Fibroblast of lung (primary cell): Measurements from ENCODE around the gene MARF1. TPM values are rescaled to one million over a fixed set of nuclear protein-coding genes. Genes with fewer than 3 reads are reported as not detected.

Experiments
- DNase-seq, 2 donors: peaks; one replicate each; pipeline versions ENCODE4 v3.0.0 to v3.0.0-alpha.2; 2010; ENCODE audit warnings: low read depth in 2 of 2
- H2AFZ ChIP-seq: 2 replicates; pipeline ENCODE4 v1.5.1; 2012; ENCODE audit warnings: low read length, control low read depth, inconsistent platforms
- H3K27ac ChIP-seq: 2 replicates; pipeline ENCODE4 v1.5.1; 2011; ENCODE audit warnings: low read length, control low read depth; ENCODE audit not compliant: insufficient read depth
- H3K27me3 ChIP-seq: 2 replicates; pipeline ENCODE4 v1.5.1; 2011; ENCODE audit warnings: mild to moderate bottlenecking, low read length; ENCODE audit not compliant: control insufficient read depth, insufficient read depth
- H3K36me3 ChIP-seq: 2 replicates; pipeline ENCODE4 v1.5.1; 2011; ENCODE audit warnings: low read length; ENCODE audit not compliant: control insufficient read depth, insufficient read depth
- H3K4me1 ChIP-seq: 2 replicates; pipeline ENCODE4 v1.5.1; 2011; ENCODE audit warnings: low read length; ENCODE audit not compliant: control insufficient read depth, insufficient read depth; ENCODE audit errors: extremely low read depth
- H3K4me2 ChIP-seq: 2 replicates; pipeline ENCODE4 v1.5.1; 2011; ENCODE audit warnings: low read length, control low read depth; ENCODE audit not compliant: insufficient read depth; ENCODE audit errors: extremely low read depth
- H3K4me3 ChIP-seq, 4 experiments: fragments of 200-600 bp in 1 of 4; sonication (generic) in 1 of 4; replicated peaks in 1 of 4; 2 replicates each; pipeline ENCODE4 v1.5.1; 2011 to 2016; ENCODE audit warnings: low read length in 4 of 4, low read depth in 3 of 4, mild to moderate bottlenecking in 3 of 4, control low read depth in 2 of 4, inconsistent platforms in 1 of 4, mixed read lengths in 1 of 4; ENCODE audit not compliant: insufficient read depth in 1 of 4; ENCODE audit errors: control extremely low read depth in 1 of 4
- H3K79me2 ChIP-seq: 2 replicates; pipeline ENCODE4 v1.5.1; 2012; ENCODE audit warnings: mild to moderate bottlenecking, low read length, inconsistent platforms; ENCODE audit not compliant: control insufficient read depth, insufficient read depth
- H3K9ac ChIP-seq: 2 replicates; pipeline ENCODE4 v1.5.1; 2011; ENCODE audit warnings: mild to moderate bottlenecking, low read length, control low read depth; ENCODE audit not compliant: insufficient read depth
- H3K9me3 ChIP-seq: 2 replicates; pipeline ENCODE4 v1.5.1; 2012; ENCODE audit warnings: low read depth, low read length; ENCODE audit not compliant: control insufficient read depth, insufficient read depth
- H4K20me1 ChIP-seq: 2 replicates; pipeline ENCODE4 v1.5.1; 2011; ENCODE audit warnings: low read length; ENCODE audit not compliant: control insufficient read depth, insufficient read depth; ENCODE audit errors: extremely low read depth
- CTCF ChIP-seq, 2 donors: IDR thresholded peaks in 1 of 2; conservative IDR thresholded peaks in 1 of 2; 1 replicate in 1 of 2; 2 replicates in 1 of 2; pipeline ENCODE4 v1.5.1; 2011 to 2012; ENCODE audit warnings: low read length in 2 of 2, control low read depth in 1 of 2, inconsistent platforms in 1 of 2, low read depth in 1 of 2, mild to moderate bottlenecking in 1 of 2
- EZH2 ChIP-seq: IDR thresholded peaks from 2 replicates; pipeline ENCODE4 v1.5.1; 2012; ENCODE audit warnings: low read length, control low read depth, mild to moderate bottlenecking; ENCODE audit errors: missing control alignments
- polyA plus RNA-seq, 2 donors: library from polyadenylated mRNA; depleted of rRNA in 1 of 2; stranded (reverse) in 1 of 2; unstranded in 1 of 2; fragments of >200 nt; gene quantifications; 2 replicates each; pipeline ENCODE4 v1.2.1, GENCODE V29; 2011 to 2012; ENCODE audit warnings: missing spikeins in 1 of 2
- total RNA-seq: library from RNA; depleted of rRNA; stranded (reverse); fragments of >200 nt; gene quantifications from 2 replicates; pipeline ENCODE4 v1.2.1, GENCODE V29; 2014

MARF1 gene
- total and polyA plus RNA-seq, 2 donors (not counting 1 experiment from before 2014, with no cell fraction given) = 14.6 to 18.8 TPM

GRCh38 chr16:15567823-15568222 is 75.1 kb downstream of the MARF1 start:
- Histone ChIP-seq H3K4me2 (no peak overlapping the region), H3K4me1 (no peaks in the 10 kb centered on the region), H3K9ac (no peak overlapping the region), H3K27ac (no peak overlapping the region), H4K20me1 (no peaks in the 10 kb centered on the region), H3K79me2 (no peaks in the 10 kb centered on the region), H3K4me3 (no peak overlapping the region), H2AFZ (no peak overlapping the region), H3K36me3 (no peaks in the 10 kb centered on the region), H3K9me3 (no peaks in the 10 kb centered on the region), H3K27me3 (no peaks in the 10 kb centered on the region)
- DNase-seq = no peak
- no peak for TF ChIP-seq CTCF (conservative IDR thresholded peaks at IDR 0.05 in 1 of 2, IDR thresholded peaks at IDR 0.05 in 1 of 2; ENCODE audit: low read depth in 1 of 2, low read length in 2 of 2)
- TF ChIP-seq EZH2 = no peak

- Histone ChIP-seq H3K9me3 (no peaks in the 10 kb centered on the region), H3K36me3 (no peaks in the 10 kb centered on the region), H3K4me3 (no peak overlapping the region), H2AFZ (no peak overlapping the region), H4K20me1 (no peaks in the 10 kb centered on the region), H3K79me2 (no peaks in the 10 kb centered on the region), H3K27me3 (no peaks in the 10 kb centered on the region), H3K4me1 (no peaks in the 10 kb centered on the region), H3K27ac (no peak overlapping the region), H3K4me2 (no peak overlapping the region), H3K9ac (no peak overlapping the region)
- no peak for DNase-seq
- TF ChIP-seq EZH2 (no peak), CTCF (conservative IDR thresholded peaks at IDR 0.05 in 1 of 2, IDR thresholded peaks at IDR 0.05 in 1 of 2; ENCODE audit: low read depth in 1 of 2, low read length in 2 of 2) (no peak)
Observed at GRCh38 chr16:15566095-15566494, 76.9 kb downstream of the MARF1 start.

- Histone ChIP-seq H3K4me3 (no peak overlapping the region), H2AFZ (no peak overlapping the region), H3K9me3 (no peaks in the 10 kb centered on the region), H3K36me3 (no peaks in the 10 kb centered on the region), H3K9ac (no peak overlapping the region), H3K27ac (no peak overlapping the region), H4K20me1 (no peaks in the 10 kb centered on the region), H3K27me3 (no peaks in the 10 kb centered on the region), H3K4me1 (no peaks in the 10 kb centered on the region), H3K79me2 (no peaks in the 10 kb centered on the region), H3K4me2 (no peak overlapping the region)
- peak in 1 of 2 donors; percentile 27 for DNase-seq
- no peak for TF ChIP-seq CTCF (conservative IDR thresholded peaks at IDR 0.05 in 1 of 2, IDR thresholded peaks at IDR 0.05 in 1 of 2; ENCODE audit: low read depth in 1 of 2, low read length in 2 of 2)
- TF ChIP-seq EZH2 = no peak
Observed at GRCh38 chr16:15564604-15565339, 78.2 kb downstream of the MARF1 start.
